HG03097 (cell line): ENCODE measurements around the gene MYO5B.

Source experiments
- ATAC-seq: cut with Tn5 transposase; IDR thresholded peaks from one replicate; pipeline ENCODE4 v1.9.1; 2021; ENCODE audit not compliant: unreplicated experiment, low FRiP score

The MYO5B gene

GRCh38 chr18:49778826-49779465 is 416.0 kb downstream of the MYO5B start:
- ATAC-seq, result no peak
